GM23338 (cell line): ENCODE results near the gene PITPNC1. TPM values are rescaled to one million over a fixed set of nuclear protein-coding genes. Genes with fewer than 3 reads are reported as not detected.
"Not testable (repeated sequence)": the region's sequence is repeated elsewhere in the genome, so short reads cannot be mapped to it uniquely, and the experiment has no call there.

ENCODE experiments used
- ATAC-seq: fragments of 200-7000 bp; cut with Tn5 transposase; 3 replicates; pipeline ENCODE4 v1.9.1; 2020
- DNase-seq: peaks from one replicate; pipeline ENCODE4 v3.0.0-alpha.2; 2015; ENCODE audit warnings: low spot score
- H2AFZ ChIP-seq: fragments of 200-600 bp; sonication (generic); 2 replicates; pipeline ENCODE4 v1.8.0; 2016; ENCODE audit warnings: antibody characterized with exemption, mild to moderate bottlenecking, moderate library complexity
- H3F3A ChIP-seq: fragments of 200-600 bp; sonication (generic); replicated peaks from 2 replicates; pipeline ENCODE4 v1.8.0; 2017; ENCODE audit warnings: antibody characterized with exemption, mixed run types, low read depth
- H3K27ac ChIP-seq: fragments of 200-600 bp; sonication (generic); 2 replicates; pipeline ENCODE4 v1.6.1; 2016; ENCODE audit warnings: low read depth
- H3K27me3 ChIP-seq: fragments of 200-600 bp; sonication (generic); 2 replicates; pipeline ENCODE4 v1.8.0; 2016; ENCODE audit warnings: mild to moderate bottlenecking, mixed run types, moderate library complexity; ENCODE audit not compliant: insufficient read depth
- H3K36me3 ChIP-seq: fragments of 200-600 bp; sonication (generic); 2 replicates; pipeline ENCODE4 v1.8.0; 2016; ENCODE audit warnings: mild to moderate bottlenecking; ENCODE audit not compliant: insufficient read depth
- H3K4me1 ChIP-seq: fragments of 200-600 bp; sonication (generic); 2 replicates; pipeline ENCODE4 v1.8.0; 2016; ENCODE audit warnings: mild to moderate bottlenecking, moderate library complexity; ENCODE audit not compliant: insufficient read depth
- H3K4me2 ChIP-seq: fragments of 200-600 bp; sonication (generic); 2 replicates; pipeline ENCODE4 v1.7.1; 2017; ENCODE audit warnings: mixed run types
- H3K4me3 ChIP-seq: fragments of 200-600 bp; sonication (generic); 2 replicates; pipeline ENCODE4 v1.6.1; 2016; ENCODE audit warnings: mixed run types
- H3K79me2 ChIP-seq: fragments of 200-600 bp; sonication (generic); replicated peaks from 2 replicates; pipeline ENCODE4 v1.8.0; 2017; ENCODE audit warnings: mild to moderate bottlenecking; ENCODE audit not compliant: insufficient read depth
- H3K9me2 ChIP-seq: fragments of 200-600 bp; sonication (generic); 2 replicates; pipeline ENCODE4 v1.8.0; 2017; ENCODE audit not compliant: insufficient read depth
- H4K20me1 ChIP-seq: fragments of 200-600 bp; sonication (generic); replicated peaks from 2 replicates; pipeline ENCODE4 v1.8.0; 2017; ENCODE audit warnings: mild to moderate bottlenecking; ENCODE audit not compliant: insufficient read depth
- H3K27ac Mint-ChIP-seq: 2 replicates; pipeline ENCODE4 v1.8.0; 2020; ENCODE audit warnings: inconsistent platforms, mild to moderate bottlenecking, moderate library complexity, mixed read lengths
- H3K27me3 Mint-ChIP-seq: 3 replicates; pipeline ENCODE4 v1.8.0; 2022; ENCODE audit warnings: low read depth, mild to moderate bottlenecking, moderate library complexity, mixed read lengths, inconsistent platforms; ENCODE audit not compliant: insufficient read depth, poor library complexity
- H3K36me3 Mint-ChIP-seq: 3 replicates; pipeline ENCODE4 v1.8.0; 2021; ENCODE audit warnings: low read depth, mild to moderate bottlenecking, inconsistent platforms, moderate library complexity, mixed read lengths
- H3K4me1 Mint-ChIP-seq: 3 replicates; pipeline ENCODE4 v1.8.0; 2020; ENCODE audit warnings: mild to moderate bottlenecking, inconsistent platforms, mixed read lengths
- H3K4me3 Mint-ChIP-seq: 3 replicates; pipeline ENCODE4 v1.8.0; 2021; ENCODE audit warnings: moderate library complexity, mild to moderate bottlenecking, inconsistent platforms, mixed read lengths
- H3K9me3 Mint-ChIP-seq: 3 replicates; pipeline ENCODE4 v1.8.0; 2020; ENCODE audit warnings: moderate library complexity, mild to moderate bottlenecking, inconsistent platforms, mixed read lengths
- JUNB ChIP-seq: IDR thresholded peaks from one replicate; pipeline ENCODE4 v1.6.1; 2016; ENCODE audit warnings: antibody characterized with exemption; ENCODE audit not compliant: unreplicated experiment
- NANOG ChIP-seq: IDR thresholded peaks from 2 replicates; pipeline ENCODE4 v1.6.1; 2016; ENCODE audit warnings: antibody characterized with exemption, borderline replicate concordance
- POLR2AphosphoS5 ChIP-seq: IDR thresholded peaks from 2 replicates; pipeline ENCODE4 v1.6.1; 2016; ENCODE audit warnings: antibody characterized with exemption, low read depth
- polyA plus RNA-seq: library from polyadenylated mRNA; unstranded; fragments of >200 nt; fragmentation: Nextera tagmentation; extraction: Ambion mirVana; gene quantifications from 2 replicates; pipeline ENCODE4 v1.2.1, GENCODE V29; 2016
- total RNA-seq: library from RNA; depleted of rRNA; stranded (reverse); fragments of >200 nt; shearing (Covaris generic); gene quantifications from 2 replicates; pipeline ENCODE4 v1.2.3, GENCODE V29; 2014
- TF ChIP-seq, protein P1 (sequence below): fragments of 250-450 bp; sonication (Bioruptor Pico); IDR thresholded peaks from 2 replicates; pipeline ENCODE4 v1.5.0; 2020; ENCODE audit warnings: mild to moderate bottlenecking, moderate library complexity

Gene PITPNC1
- total and polyA plus RNA-seq, 2 experiments from 2014 or later: 23.0 to 32.6 TPM

DNA sequence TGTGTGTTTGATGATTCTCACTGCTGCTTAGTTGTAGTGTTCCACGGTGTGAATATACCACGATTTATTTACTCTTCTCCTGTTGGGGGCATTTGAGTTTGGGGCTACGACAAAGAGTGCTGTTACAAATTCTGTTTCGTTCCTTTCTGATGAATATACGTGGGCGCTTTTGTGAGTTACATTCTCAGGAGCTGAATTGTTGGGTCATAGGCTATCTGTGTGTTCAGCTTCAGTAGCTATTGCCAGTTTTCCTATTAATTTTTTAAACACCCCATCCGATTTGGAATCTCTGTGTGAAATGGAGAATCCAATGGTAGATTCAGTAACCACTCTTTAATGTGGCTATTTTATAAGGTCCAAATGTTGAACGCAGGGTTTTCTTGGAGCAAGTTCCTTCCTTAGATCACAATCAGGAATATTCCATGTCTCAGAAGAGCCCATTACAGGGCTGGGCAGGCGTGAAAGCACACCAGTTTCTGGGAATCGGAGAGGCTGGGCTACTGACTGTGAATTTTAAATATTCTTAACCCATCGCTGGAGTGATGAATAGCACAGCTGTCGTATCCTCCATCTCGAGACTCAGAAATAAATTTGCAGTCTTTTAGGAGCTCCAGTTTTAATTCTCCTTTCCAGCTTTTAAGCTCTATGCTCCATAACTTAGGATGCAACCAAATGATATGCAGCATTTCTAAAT, 115.9 kb downstream of the PITPNC1 start (continued):
- TF ChIP-seq, protein P1, sequence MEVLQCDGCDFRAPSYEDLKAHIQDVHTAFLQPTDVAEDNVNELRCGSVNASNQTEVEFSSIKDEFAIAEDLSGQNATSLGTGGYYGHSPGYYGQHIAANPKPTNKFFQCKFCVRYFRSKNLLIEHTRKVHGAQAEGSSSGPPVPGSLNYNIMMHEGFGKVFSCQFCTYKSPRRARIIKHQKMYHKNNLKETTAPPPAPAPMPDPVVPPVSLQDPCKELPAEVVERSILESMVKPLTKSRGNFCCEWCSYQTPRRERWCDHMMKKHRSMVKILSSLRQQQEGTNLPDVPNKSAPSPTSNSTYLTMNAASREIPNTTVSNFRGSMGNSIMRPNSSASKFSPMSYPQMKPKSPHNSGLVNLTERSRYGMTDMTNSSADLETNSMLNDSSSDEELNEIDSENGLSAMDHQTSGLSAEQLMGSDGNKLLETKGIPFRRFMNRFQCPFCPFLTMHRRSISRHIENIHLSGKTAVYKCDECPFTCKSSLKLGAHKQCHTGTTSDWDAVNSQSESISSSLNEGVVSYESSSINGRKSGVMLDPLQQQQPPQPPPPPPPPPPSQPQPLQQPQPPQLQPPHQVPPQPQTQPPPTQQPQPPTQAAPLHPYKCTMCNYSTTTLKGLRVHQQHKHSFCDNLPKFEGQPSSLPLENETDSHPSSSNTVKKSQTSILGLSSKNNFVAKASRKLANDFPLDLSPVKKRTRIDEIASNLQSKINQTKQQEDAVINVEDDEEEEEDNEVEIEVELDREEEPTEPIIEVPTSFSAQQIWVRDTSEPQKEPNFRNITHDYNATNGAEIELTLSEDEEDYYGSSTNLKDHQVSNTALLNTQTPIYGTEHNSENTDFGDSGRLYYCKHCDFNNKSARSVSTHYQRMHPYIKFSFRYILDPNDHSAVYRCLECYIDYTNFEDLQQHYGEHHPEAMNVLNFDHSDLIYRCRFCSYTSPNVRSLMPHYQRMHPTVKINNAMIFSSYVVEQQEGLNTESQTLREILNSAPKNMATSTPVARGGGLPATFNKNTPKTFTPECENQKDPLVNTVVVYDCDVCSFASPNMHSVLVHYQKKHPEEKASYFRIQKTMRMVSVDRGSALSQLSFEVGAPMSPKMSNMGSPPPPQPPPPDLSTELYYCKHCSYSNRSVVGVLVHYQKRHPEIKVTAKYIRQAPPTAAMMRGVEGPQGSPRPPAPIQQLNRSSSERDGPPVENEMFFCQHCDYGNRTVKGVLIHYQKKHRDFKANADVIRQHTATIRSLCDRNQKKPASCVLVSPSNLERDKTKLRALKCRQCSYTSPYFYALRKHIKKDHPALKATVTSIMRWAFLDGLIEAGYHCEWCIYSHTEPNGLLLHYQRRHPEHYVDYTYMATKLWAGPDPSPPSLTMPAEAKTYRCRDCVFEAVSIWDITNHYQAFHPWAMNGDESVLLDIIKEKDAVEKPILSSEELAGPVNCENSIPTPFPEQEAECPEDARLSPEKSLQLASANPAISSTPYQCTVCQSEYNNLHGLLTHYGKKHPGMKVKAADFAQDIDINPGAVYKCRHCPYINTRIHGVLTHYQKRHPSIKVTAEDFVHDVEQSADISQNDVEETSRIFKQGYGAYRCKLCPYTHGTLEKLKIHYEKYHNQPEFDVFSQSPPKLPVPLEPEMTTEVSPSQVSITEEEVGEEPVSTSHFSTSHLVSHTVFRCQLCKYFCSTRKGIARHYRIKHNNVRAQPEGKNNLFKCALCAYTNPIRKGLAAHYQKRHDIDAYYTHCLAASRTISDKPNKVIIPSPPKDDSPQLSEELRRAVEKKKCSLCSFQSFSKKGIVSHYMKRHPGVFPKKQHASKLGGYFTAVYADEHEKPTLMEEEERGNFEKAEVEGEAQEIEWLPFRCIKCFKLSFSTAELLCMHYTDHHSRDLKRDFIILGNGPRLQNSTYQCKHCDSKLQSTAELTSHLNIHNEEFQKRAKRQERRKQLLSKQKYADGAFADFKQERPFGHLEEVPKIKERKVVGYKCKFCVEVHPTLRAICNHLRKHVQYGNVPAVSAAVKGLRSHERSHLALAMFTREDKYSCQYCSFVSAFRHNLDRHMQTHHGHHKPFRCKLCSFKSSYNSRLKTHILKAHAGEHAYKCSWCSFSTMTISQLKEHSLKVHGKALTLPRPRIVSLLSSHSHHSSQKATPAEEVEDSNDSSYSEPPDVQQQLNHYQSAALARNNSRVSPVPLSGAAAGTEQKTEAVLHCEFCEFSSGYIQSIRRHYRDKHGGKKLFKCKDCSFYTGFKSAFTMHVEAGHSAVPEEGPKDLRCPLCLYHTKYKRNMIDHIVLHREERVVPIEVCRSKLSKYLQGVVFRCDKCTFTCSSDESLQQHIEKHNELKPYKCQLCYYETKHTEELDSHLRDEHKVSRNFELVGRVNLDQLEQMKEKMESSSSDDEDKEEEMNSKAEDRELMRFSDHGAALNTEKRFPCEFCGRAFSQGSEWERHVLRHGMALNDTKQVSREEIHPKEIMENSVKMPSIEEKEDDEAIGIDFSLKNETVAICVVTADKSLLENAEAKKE: no peak
- TF ChIP-seq NANOG: no peak
- TF ChIP-seq POLR2AphosphoS5: no peak

DNA sequence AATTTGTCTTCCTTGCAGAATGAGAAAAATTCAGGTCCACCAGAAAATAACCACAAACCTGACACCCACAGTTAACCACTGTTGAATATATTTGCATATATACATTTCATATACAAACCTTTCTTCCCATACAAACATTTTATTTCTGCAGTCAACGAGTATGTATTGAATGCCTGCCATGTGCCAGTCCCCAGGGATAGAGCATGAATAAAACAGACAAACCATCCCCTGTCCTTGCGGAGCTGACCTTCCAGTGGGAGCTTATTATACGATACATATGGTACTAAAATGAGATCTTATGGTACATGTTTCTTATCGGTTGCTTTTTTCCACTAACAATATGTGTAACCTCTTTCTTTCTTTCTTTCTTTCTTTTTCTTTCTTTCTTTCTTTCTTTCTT, 116.7 kb downstream of the PITPNC1 start:
- Histone ChIP-seq H4K20me1 (no peaks in the 10 kb centered on the region), H3K79me2 (peaks cover 86% of the 10 kb centered on the region), H3K4me1 (peaks cover 37% of the 10 kb centered on the region), H2AFZ (no peak overlapping the region), H3K9me2 (no peaks in the 10 kb centered on the region), H3K36me3 (no peaks in the 10 kb centered on the region), H3K4me2 (no peak overlapping the region), H3K27me3 (no peaks in the 10 kb centered on the region), H3K27ac (no peak overlapping the region), H3K4me3 (no peak overlapping the region), H3F3A (no peaks in the 10 kb centered on the region; the same call in 1 of the 2 replicates)
- peaks cover 36% of the 10 kb centered on the region for H3K4me1 Mint-ChIP-seq
- no peak overlapping the region for H3K4me3 Mint-ChIP-seq
- peaks cover 4% of the 10 kb centered on the region; the same call in 1 of the 3 replicates for H3K9me3 Mint-ChIP-seq
- no peak overlapping the region for H3K27ac Mint-ChIP-seq
- H3K27me3 Mint-ChIP-seq: peaks cover 7% of the 10 kb centered on the region
- TF ChIP-seq JUNB: no peak
- ATAC-seq (no peak), DNase-seq (no peak)
- peaks cover 9% of the 10 kb centered on the region; the same call in 2 of the 3 replicates for H3K36me3 Mint-ChIP-seq

DNA sequence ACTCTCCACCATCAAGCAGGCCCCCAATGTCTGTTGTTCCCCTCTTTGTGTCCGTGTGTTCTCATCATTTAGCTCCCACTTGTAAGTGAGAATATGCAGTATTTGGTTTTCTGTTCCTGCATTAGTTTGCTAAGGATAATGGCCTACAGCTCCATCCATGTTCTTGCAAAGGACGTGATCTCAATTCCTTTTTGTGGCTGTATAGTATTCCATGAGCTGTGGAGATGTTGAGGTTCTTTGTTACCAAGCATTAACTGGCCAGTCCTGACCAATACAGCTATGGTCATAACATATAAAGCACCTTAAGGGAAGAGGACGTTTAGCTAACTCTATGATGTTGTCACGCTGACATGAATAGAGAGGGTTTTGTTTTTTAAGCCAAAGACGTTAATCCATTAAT, 118.5 kb downstream of the PITPNC1 start:
- DNase-seq, H3K4me3 ChIP-seq, H3K4me2 ChIP-seq, H3K36me3 ChIP-seq, H2AFZ ChIP-seq, H3K27me3 Mint-ChIP-seq, H3K36me3 Mint-ChIP-seq, H3K9me2 ChIP-seq, H3F3A ChIP-seq, ATAC-seq, H3K9me3 Mint-ChIP-seq, H4K20me1 ChIP-seq, H3K4me3 Mint-ChIP-seq, H3K27ac ChIP-seq, H3K27ac Mint-ChIP-seq, H3K27me3 ChIP-seq: not testable (repeated sequence)
- peaks cover 28% of the 10 kb centered on the region for H3K4me1 ChIP-seq
- H3K4me1 Mint-ChIP-seq: peaks cover 26% of the 10 kb centered on the region
- peaks cover 90% of the 10 kb centered on the region for H3K79me2 ChIP-seq
